NCI-H510A (cell line): ENCODE results near the gene RABGAP1L.
"Not testable (repeated sequence)": the region's sequence is repeated elsewhere in the genome, so short reads cannot be mapped to it uniquely, and the experiment has no call there.

Experiments
- DNase-seq: peaks from one replicate; lab custom pipeline; 2025; lab: John Stamatoyannopoulos, UW

Gene RABGAP1L

DNA sequence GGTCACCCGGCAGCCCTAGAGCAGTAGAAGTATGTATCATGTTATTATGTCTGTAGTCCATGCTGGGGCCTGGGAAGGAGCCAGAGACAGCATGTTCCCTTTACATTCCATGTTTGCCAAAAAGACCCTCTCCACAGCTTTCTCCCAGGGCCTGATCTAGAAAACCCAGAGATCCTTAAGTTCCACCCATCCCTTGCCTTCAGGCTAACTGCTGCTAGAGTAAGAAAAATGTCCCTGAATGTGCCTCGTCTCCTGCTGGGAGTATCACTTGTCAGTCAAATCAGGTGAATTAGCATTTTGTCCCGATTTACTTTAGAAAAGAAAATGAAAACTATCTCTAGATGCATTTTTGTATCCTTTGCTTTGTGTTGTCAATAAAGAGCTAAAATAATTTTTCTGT is 877.2 kb downstream of the RABGAP1L start:
- DNase-seq = no peak

DNA sequence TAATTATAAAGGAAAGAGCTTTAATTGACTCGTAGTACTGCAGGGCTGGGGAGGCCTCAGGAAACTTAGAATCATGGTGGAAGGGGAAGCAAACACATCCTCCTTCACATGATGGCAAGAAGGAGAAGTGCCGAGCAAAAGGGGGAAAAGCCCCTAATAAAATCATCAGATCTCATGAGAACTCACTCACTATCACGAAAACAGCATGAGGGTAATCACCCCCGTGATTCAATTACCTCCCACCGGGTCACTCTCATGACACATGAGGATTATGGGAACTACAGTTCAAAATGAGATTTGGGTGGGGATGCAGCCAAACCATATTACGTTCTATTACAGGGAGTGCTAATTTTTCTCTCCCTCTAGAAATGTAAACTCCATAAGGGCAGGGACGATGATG is 878.1 kb downstream of the RABGAP1L start:
- no peak for DNase-seq

DNA sequence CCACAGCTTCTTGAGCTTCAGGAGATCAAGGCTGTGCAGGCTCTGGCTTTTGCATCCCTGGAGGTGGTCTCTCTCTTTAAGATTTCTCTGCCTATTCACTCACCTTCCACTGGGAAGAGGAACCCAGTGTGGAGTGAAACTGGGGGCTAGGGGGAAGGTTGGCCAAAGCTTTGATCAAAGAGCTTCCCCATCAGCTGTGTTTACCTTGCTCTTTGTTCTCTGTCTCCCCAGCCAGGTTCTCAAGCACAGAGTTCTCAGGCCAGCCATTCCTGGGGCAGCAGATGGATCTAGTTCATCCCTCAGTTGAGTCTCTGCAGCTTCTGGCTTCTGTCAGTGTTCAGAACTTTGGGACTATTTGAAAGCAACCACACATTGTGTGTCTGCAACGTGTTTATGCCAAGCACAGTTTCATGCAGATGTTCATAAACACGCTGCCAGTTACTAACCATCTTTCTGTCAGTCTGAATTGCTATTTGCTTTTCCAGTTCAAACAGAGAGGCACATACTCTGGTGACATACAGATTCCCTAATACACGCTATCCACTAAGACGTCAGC is 881.1 kb downstream of the RABGAP1L start:
- DNase-seq = no peak

DNA sequence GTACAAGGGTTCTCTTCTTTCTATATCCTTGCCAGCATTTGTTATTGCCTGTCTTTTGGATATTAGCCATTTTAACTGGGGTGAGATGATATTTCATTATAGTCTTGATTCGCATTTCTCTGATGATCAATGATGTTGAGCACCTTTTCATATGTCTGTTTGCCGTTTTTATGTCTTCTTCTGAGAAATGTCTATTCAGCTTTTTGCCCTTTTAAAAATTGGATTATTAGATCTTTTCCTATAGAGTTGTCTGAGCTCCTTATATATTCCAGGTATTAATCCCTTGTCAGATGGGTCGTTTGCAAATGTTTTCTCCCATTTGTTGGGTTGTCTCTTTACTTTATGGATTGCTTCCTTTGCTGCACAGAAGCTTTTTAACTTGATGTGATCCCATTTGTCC is 883.3 kb downstream of the RABGAP1L start:
- DNase-seq = no peak

DNA sequence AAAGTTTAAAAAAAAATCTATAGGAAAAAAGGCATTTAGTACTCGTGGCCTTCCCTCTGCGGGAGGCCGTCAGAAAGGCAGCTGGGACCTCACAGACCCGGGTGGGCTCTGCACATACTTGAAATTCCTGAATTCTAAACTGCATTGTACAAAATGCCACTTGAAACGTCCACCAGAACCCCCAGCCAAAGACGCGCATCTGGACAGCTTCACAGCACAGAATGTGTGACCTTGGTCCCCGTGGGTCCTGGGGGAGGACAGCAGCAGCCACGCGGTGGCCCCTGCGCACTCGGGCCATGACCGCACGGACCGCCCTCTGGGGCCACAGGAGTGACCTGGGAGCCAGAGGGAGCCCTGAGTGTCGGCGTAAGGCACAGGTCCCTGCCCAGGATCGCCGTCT is 884.5 kb downstream of the RABGAP1L start:
- DNase-seq = no peak

DNA sequence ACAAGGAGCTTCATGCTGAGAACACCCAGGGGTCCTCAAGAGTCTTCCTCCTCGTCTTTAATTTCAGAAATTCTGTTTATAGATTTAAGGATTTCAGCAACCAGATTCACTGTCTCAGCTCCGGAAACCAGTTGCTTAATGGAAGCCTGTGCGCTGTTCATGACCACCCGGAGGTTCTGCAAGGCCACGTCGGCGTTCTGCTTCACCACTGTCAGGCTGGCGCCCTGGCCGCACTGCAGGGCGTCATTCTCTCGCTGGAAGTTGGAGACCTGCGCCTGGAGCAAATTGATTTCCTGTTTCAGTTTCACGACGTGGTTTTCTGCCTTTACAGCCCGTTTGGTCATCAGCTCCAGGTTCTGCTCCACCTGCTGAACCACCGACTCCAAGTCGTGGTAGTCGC is 885.3 kb downstream of the RABGAP1L start:
- DNase-seq = not testable (repeated sequence)
